ENCODE data around the gene TBCD.

- TF ChIP-seq KDM1A (IDR thresholded peaks at IDR 0.05; ENCODE audit: low read depth), result no peak
- no peak for TF ChIP-seq CTCF (IDR thresholded peaks at IDR 0.05)
- TF ChIP-seq ZNF302 (CRISPR knock-in tag; IDR thresholded peaks at IDR 0.05), result no peak
- TF ChIP-seq POLR2A (IDR thresholded peaks at IDR 0.05; ENCODE audit: low read length), result peak; percentile 55
- TF ChIP-seq RAD21 (conservative IDR thresholded peaks at IDR 0.05 in 1 of 2, IDR thresholded peaks at IDR 0.05 in 1 of 2), result no peak
- TF ChIP-seq MYC (IDR thresholded peaks at IDR 0.05; ENCODE audit: borderline replicate concordance, low read length), result 0 out of 2 replicates have a peak, but pooled peaks have one; percentile 39
- no peak for TF ChIP-seq EP300 (IDR thresholded peaks at IDR 0.05)
Measured at GRCh38 chr17:82734987-82735866, 16.6 kb upstream of the TBCD start, which contains the start of gene FN3K.
